ENCODE measurements around the gene KISS1R. TPM values are rescaled to one million over a fixed set of nuclear protein-coding genes. Genes with fewer than 3 reads are reported as not detected.

KISS1R gene
- total RNA-seq, 1 donor from 2014 or later = not detected

DNA sequence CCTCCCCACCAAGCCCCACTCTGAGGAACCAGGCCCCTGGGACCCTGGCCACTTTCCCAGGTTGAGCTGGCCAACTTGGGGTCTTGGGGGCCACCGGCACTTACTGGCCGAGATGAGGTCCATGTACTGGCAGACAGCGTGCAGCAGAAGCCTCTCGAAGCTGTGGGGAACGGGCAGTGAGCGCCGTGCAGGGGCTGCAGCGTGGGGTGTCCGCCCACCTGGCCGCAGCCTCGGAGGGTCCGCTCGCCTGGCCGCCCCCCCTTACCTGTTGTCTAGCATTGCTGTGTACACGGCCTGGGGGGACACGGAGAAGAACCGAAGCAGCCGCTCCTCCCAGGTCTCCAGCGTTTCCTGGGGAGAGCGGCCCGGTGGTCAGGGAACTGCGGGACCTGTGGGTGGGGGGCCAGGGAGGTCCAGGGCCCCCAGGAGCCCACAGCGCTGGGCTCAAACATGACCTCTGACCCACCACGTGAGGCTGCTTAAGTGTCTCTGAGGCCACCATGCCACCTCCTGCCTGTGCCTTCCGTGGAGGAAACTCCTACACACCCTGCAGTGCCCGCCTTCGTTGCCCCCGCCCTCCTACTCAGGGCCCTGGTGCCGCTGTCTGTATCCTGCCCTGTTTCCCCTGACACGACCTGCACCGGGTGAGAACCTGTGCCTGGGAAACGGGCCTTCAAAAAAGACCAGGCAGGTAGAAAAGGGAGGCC is 17.6 kb upstream of the KISS1R start:
- DNase-seq (ENCODE audit: low spot score) = no peak

DNA sequence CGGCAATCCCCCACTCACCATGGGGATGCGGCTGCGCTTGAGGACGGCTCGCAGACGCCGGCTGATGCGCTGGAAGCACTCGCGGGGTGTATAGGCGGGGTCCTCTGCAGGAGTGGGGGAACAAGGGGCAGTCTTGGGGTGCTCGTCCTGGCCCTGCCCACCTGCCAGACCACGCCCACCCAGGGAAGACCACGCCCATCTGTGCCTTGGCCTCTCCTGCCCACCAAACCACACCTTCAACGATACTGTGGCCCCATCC is 17.2 kb upstream of the KISS1R start:
- DNase-seq (ENCODE audit: low spot score) = no peak

DNA sequence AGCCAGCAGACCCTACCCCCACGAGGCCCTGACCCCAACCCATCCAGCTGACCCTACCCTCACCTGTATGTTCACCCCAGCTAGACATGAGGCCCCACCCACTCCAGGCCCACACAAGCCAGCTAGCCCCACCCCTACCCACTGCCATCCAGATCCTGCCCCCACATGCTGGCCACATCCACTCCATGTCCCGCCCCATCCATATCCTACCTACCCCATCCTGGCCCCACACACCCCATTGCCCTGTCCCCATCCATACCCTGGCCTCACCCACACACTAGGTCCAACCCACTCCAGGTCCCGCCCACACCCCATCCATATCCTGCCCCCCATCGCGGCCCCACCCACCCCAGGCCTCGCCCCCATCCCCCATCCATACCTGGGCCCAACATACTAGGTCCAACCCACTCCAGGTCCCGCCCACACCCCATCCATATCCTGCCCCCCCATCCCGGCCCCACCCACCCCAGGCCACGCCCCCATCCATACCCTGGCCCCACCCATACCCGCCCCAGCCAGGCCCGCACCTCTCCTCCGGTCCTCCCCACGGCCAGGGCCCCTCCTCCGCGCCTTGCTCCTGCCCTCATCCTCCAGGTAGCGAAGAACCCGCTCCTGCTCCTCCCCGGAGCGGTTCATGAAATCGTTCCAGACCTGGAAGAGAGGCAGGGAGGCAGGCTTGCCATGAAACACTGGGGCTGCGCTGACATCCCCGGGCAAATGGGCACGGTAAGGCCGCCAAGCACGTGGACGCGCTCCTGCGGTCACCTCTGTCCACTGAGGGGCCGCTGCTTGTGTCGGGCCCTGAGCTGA is 16.6 kb upstream of the KISS1R start:
- DNase-seq (ENCODE audit: low spot score) = no peak

DNA sequence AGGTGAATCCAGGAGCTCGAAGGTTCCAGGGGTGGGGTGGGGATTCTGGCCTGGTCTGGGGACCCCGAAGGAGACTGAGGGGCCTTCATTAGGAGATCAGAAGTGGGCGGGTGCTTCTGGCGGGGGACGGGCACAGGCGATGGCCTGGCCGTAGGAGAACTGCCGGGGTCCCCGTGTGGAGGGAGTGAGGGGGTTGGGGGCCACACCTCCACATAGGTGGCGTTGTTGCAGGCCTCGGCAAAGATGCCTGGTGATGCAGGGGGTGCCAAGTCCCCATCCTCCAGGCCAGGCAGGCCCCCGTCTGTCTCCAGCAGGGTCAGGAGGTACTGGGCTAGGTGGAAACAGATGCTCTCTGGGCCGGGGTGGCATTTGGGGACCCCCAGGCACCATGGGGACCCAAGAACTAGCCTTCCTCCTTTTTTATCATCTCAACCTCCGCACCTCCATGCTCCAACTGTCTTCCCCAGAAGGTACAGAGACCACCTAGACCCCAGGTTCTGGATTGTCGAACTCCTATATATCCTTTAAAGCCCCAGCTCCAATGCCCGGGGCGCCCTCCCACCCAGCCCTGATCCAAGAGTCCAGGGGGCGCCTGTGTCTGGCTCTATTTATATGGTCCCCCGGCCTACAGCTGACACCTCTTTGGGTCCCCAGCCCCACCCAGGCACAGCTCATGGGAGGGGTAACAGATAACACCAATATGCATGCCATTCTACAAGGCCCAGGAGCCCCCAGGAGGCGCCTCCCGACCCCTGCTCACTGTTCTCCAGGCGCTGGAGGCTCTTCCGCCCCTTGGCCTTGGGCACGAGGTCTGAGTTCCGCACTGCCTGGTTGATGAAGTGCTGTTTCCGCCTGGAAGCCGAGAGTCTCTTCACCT is 15.7 kb upstream of the KISS1R start:
- no peak for DNase-seq (ENCODE audit: low spot score)

DNA sequence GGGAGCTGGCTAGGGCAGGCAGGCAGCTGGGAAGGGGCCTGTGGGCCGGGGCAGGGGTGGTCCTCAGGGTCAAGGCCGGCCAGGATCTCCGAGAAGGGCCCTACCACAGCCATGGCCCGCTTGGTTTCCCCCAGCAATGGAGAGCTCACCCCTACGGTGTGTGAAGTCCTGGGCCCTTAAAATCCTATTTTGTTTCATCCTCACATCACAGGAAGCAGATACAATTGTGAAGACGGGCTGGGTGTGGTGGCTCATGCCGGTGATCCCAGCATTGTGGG is 15.1 kb upstream of the KISS1R start:
- no peak for DNase-seq (ENCODE audit: low spot score)

DNA sequence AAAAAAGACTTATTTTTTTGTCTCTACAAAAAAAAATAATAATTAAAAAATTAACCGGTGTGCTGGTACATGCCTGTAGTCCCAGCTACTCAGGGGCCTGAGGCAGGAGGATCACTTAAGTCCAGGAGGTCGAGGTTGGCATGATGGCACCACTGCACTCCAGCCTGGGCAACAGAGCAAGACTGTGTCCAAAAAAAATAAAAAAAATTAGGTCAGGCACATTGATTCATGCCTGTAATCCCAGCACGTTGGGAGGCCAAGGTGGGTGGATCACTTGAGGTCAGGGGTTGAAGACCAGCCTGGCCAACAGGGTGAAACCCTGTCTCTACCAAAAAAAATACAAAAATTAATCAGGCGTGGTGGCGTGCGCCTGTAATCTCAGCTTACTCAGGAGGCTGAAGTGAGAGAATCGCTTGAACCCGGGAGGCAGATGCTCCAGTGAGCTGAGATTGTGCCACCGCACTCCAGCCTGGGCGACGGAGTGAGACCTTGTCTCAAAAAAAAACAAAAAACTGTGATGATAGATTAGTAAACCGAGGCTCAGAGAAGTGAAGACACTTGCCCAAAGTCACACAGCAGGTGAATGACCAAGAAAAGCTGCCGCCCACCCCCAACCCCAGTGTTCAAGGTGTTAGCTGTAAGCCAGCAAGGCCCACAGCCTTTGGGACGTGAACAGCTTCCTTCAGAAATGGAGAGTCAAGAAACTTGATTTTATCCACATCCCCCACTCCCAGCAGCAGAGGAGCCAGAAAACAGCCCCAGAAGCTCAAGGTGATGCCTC is 14.5 kb upstream of the KISS1R start:
- no peak for DNase-seq (ENCODE audit: low spot score)

DNA sequence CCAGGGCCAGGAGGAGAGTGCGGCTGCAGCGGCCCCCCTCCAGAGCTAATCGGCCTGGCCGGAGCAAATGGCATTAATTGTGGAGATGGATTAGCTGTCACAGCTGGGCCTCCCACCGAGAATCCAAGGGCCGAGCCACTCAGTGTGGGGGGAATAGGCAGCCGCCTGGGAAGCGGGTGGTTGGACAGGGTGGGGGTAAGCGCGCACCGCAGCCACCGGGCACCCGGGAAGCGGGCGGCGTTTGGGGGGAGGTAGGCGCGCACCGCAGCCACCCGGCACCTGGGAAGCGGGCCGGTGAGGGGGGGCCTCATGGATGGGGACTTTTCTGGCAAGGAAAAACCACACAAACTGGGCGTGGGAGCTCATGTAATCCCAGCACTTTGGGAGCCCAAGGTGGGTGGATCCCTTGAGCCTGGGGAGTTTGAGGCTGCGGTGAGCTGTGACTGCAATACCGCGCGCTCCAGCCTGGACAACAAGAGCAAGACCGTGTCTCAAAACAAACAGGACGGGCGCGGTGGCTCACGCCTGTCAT is 13.8 kb upstream of the KISS1R start:
- no peak for DNase-seq (ENCODE audit: low spot score)

DNA sequence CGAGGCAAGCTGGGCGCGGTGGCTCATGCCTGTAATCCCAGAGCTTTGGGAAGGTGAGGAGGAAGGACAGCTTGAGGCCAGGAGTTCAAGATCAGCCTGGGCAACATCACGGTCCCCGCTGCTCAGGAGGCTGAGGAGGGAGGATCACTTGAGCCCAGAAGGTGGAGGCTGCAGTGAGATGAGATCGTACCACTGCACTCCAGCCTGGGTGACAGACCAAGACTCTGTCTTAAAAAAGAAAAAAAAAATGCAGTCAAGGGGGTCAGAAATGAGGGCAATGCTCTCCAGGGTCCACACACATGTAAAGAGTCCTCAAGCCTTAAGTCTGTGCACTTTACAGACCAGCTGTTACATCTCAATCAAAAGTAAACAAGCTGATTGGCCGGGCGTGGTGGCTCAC is 12.6 kb upstream of the KISS1R start:
- no peak for DNase-seq (ENCODE audit: low spot score)

DNA sequence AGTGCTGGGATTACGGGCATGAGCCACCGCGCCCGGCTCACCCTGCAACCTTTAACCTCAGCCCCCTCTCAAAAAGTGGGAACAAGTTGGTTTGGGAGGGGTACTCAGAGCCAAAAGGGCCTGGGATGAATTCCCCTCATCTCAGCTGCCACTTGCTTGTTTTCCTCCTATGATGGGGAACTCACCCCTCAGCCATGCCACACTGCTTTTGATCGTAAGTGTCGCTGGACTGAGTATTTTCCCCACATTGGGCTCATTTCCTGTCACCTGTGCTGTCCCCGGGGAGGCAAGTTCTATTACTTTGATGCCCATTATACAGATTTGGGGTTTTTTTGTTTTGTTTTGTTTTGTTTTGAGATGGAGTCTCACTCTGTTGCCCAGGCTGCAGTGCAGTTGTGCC is 10.7 kb upstream of the KISS1R start:
- DNase-seq (ENCODE audit: low spot score) = no peak

DNA sequence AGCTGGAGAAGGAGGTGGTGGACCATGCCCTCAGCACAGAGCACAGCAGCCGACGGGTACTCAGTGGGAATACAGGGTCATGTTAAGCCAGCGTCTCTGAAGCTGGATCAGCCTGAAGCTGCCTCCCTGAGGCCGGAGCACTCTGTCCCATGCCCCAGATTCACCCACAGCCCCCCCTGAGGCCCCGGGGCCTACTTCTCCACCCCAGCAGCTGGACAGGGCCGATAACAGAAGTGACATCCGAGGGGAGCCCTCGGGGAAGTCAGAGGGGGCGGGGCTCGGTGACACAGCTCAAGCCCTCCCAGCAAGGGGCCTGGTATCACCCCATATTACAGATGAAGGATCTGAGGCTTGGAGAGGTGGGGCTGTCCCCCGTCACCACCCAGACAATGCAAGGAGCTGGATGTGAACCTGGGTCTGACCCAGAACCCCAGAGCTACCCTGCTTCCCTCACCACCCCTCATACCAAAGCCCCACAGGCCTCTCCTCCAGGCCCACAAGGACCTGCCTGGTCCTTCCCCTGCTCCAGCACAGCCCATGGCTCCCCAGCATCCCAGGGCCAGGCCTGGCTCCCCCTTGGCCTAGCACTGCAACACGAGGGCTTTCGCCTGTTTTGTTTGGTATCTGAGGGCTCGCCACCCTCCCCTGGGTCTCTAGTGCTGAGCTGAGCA is 9.8 kb upstream of the KISS1R start:
- no peak for DNase-seq (ENCODE audit: low spot score)

DNA sequence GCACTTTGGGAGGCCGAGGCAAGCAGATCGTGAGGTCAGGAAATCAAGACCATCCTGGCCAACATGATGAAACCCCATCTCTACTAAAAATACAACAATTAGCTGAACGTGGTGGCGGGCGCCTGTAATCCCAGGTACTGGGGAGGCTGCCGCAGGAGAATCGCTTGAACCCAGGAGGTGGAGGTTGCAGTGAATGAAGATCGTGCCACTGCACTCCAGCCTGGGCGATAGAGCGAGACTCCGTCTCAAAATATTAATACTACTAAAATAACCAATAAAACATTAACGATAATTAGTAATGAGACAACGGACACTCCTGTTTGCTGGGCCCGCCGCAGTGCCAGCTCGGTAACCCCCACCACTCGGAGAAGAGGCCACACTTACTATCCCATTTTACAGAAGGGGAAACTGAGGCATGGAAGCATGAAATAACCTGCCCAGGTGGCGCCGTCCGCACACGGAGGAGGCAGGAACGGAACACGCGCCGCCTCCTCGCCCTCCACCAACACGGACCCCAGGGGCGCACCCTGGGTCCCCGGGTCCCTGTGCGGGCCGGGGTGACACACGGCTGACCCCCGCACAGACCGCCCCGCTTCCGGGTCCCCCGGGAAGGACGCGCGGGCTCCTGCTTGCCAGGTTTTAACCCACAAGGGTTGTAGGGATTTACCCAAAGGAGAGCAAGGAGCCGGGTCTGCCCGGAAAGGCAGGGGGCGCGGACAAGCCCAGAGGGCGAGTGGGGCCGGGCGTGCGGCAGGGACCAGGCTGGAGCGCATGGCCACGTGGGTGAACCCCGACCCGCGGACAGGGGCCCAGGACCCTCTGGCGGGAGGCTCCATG is 5.7 kb upstream of the KISS1R start:
- no peak for DNase-seq (ENCODE audit: low spot score)

DNA sequence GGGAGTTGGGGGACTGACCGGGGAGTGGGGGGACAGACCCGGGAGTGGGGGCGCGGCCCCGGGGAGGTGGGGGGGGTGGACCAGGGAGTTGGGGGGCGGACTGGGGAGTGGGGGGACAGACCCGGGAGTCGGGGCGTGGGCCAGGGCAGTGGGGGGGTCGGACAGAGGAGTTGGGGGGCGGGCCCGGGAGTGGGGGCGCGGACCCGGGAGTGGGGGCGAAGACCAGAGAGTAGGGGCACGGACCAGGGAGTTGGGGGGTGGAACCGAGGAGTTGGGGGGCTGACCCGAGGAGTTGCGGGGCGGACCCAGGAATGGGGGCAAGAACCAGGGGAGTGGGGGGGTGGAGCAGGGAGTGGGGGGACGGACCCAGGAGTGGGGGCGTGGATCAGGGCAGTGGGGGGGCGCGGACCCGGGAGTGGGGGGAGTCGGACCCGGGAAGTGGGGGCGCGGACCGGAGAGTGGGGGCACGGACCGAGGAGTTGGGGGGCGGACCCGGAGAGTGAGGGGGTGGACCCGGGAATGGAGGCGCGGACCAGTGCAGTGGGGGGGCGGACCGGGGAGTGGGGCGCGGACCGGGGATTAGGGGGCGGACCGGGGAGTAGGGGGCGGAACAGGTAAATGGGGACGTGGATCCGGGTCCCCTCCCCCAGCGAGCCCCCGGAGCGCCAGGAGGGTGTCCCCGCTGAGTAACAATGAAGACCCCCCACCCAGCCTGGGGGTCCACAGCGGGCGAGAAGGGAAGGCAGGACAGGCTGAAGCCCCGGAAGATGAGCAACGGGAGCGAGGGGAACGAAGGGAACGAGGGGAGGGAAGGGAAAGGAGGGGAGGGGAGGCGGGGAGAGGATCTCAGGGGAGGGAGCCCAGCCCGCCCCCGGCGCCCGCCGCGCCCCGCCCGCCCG is 4.7 kb upstream of the KISS1R start:
- DNase-seq (ENCODE audit: low spot score) = no peak

DNA sequence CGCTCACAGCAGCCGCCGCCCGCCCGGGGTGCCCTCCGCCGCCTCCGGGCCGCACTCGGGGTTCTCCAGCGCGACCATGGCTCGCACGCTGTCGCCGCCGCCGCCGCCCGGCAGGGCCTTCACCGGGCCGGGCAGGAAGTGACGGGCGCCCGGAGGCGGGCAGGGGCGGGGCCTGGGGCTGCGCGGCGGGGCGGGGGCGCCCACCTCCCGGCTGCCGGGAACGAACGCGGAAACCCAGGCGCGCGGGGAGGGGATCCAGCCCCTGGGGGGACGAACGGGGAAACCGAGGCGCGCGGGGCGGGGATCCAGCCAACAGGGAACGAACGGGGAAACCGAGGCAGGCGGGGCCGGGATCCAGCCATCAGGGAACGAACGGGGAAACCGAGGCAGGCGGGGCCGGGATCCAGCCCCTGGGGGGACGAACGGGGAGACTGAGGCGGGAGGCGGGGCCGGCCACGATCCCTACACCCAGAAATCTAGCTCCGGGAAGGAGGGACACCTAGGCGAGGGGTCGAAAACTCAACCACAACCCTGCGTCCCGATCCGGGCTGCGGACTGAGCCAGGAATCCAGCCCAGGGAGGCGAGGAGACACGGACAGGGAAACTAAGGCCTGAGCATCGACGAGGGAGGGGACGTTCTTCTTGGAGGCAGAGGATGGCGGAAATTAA is 3.9 kb upstream of the KISS1R start, which contains the start of gene R3HDM4:
TSS of gene R3HDM4 (minus strand) at position 140 of the 669 bp plus-strand sequence. CDS start at position 78, 62 bp downstream.
- DNase-seq (ENCODE audit: low spot score) = peak; percentile 66

DNA sequence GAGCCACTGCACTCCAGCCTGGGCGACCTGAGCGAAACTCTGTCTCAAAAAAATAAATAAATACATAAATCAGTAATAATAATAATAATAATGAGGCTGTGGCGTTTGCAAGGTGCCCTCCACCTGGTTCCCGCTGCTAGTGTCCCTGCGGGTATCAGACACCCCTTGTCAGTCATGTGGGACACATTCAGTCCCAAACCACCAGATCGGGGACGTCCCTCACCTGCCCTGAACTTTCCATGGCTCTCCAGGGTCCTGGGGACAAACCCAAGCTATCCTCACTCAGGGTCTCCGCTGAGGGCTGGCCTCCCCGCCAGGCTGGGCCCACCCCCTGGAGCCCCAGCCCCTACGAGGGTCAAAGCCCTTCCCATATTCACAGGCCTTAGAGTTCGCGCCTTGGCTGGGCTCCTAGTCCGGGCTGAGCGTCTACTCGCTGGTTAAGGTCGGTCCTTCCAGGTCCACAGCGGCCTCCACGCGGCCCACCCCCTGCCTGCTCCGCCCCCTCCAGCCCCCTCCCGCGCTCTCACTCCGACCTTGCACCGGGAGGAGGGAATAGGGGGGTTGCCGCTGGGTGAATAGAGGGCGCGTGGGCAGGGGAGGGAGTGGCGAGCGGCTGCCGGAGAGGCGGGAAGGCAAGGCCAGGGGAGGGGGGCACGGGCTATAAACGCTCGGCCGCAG is 349 bp upstream of the KISS1R start:
- no peak for DNase-seq (ENCODE audit: low spot score)

DNA sequence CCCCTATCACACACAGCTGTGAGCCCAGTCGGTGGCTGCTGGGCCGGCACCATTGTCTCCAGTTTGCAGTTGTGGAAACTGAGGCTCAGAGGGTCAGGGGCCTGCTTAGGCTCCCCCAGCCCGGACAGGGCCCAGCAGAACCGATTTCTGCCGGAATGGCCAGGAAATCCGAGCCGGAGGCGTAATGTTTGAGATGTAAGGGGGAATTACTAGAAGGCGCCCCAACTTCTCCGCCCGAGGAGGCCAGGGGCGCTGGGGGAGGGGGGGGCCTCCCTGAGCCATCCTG is 962 bp downstream of the KISS1R start:
- no peak for DNase-seq (ENCODE audit: low spot score)

DNA sequence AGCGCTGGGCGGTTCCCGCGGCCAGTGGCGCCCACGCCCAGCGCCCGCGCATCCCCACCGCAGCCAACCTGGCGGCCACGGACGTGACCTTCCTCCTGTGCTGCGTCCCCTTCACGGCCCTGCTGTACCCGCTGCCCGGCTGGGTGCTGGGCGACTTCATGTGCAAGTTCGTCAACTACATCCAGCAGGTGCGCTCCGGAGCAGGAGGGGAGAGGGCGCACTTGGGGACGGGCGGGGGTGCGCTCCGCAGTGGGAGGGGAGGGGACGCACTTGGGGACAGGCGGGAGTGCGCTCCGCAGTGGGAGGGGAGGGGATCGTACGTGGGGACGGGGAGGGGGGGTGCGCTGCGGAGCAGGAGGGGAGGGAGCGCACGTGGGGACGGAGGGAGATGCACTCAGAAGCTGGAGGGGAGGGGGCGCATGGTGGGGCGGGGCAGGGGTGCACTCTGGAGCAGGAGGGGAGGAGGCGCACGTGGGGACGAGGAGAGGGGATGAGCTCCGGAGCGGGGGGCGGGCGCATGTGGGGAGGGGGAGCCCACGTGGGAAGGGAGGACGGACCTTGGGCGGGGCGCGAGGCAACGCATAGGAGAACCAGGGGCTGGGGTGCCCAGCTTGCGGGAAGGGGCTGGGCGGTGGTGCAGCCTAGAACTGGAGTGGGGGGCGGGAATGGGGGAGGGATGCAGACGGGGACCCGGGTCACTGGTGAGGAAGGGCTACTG is 1.5 kb downstream of the KISS1R start:
- DNase-seq (ENCODE audit: low spot score) = no peak

All from umbilical cord (tissue), 2 donors.